H4 (cell line): ENCODE data around the gene SIK3. TPM values are rescaled to one million over a fixed set of nuclear protein-coding genes. Genes with fewer than 3 reads are reported as not detected.
"Not testable (repeated sequence)": the region's sequence is repeated elsewhere in the genome, so short reads cannot be mapped to it uniquely, and the experiment has no call there.

Source experiments
- DNase-seq: peaks from one replicate; pipeline ENCODE4 v3.0.0-alpha.2; 2015; ENCODE audit warnings: low spot score
- total RNA-seq: library from RNA; depleted of rRNA; stranded (reverse); fragments of >200 nt; shearing (Covaris generic); gene quantifications from 2 replicates; pipeline ENCODE4 v1.2.3, GENCODE V29; 2014

Gene SIK3
- total RNA-seq, 1 experiment from 2014 or later = 7.8 TPM

DNA sequence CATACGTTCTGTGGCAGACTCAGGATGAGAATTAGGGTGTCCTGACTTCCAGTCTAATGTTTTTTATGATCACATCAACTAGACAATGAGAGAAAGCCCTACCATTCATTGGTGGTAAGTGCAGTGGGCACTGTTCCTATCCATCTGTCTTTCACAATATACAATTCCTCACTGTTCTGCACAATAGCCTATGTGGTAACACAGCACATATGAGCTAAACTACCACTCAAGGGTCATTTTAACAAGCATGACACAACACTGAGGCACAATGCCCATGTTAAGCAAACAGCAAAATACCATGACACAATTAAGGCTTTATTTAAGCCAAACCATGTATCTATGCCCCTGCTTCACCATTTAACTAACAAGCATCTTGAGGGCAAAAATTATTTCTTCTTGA lies 52.3 kb downstream of the SIK3 start:
- no peak for DNase-seq

DNA sequence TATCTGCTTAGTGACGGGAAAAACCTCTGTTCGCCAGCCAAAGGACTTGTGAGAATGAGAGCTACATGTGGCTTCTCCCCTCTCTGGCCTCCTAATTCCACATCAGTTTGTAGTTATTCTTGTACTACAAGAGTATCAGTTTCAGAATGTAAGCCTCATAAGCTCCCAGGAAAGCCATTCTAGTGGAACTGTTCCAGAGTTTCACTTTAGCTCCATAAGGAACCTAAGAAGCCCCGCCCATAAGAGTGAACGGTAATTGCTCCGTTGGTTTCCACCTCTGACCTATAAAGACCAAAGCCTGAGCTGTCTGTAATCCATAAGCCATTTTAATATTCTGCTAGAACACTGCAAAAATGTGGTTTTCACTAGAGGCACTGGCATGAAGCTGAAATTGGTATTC lies 53.0 kb downstream of the SIK3 start:
- DNase-seq = peak; percentile 79

- no peak for DNase-seq
These were observed 53.8 kb downstream of the SIK3 start for GRCh38 chr11:117044287-117045035.

- DNase-seq = no peak
These were observed 55.5 kb downstream of the SIK3 start for GRCh38 chr11:117042689-117043088.

GRCh38 chr11:117039900-117040299 lies 58.3 kb downstream of the SIK3 start:
- DNase-seq = no peak

GRCh38 chr11:117039270-117039669 lies 59.0 kb downstream of the SIK3 start:
- DNase-seq = no peak

DNA sequence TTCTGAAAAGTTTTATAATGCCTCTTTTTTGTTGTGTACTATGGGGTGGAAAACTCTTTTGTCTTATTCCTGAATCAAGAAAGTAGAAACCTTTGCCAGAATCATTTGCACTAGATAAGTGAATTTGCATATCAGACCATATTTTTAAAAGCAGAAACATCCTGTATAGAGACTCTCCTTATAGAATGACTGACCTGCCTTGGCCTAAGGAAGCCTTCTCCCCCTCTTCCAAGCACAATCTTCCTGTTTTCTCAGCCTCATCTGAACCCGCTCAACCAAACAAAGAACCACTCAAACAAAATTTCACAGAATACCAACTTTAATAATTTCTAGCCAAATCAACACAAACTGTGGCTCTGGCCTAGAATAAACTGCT lies 60.3 kb downstream of the SIK3 start:
- no peak for DNase-seq

DNA sequence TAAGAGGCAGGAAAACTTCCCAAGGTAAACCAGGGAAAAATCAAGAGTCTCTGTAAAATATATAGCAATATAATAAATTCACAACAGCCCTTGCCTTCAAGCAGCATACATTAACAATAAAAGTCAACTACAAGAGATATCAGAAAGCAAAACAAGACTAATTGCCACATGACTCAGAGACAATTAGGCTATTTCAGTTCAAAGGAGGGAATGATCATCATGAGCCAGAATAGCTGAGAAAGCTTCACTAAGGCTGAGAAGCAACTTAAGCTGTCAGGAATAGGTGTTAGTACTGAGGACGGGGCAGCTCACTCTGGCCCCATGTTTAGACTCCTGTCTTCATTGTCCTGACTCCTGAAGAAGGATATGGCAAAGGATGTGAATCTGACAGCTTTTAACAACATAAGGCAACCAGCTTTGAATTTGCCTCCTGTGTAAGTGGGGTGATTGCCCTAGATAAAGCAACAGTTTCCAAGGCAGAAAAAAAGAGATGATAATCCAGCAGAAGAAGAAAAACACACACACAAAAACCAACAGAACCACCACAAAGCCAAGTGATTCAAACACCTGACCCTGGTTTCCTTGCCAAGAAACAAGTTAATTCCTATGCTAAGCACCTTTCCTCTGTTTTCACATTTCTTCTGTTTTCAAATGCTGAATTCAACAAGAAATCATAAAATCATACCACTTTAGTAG lies 60.8 kb downstream of the SIK3 start:
- no peak for DNase-seq

DNA sequence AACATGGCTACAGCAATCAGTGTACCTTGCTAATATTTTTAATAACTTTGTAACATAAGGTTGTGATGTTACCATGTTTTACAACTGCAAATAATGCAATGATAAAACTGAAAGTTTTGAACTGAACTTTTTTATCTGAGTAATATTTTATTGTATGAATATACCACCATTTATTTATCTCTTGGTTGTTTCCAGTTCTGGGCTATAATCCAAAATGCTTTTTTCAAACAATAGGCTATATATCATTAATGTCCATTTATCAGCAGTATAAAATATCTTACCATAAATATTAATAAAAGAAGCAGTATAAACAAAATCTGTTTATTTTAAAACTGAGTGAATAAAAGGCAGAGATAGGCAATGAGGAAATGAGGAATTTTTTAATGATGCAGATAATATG lies 63.3 kb downstream of the SIK3 start:
- DNase-seq = no peak

DNA sequence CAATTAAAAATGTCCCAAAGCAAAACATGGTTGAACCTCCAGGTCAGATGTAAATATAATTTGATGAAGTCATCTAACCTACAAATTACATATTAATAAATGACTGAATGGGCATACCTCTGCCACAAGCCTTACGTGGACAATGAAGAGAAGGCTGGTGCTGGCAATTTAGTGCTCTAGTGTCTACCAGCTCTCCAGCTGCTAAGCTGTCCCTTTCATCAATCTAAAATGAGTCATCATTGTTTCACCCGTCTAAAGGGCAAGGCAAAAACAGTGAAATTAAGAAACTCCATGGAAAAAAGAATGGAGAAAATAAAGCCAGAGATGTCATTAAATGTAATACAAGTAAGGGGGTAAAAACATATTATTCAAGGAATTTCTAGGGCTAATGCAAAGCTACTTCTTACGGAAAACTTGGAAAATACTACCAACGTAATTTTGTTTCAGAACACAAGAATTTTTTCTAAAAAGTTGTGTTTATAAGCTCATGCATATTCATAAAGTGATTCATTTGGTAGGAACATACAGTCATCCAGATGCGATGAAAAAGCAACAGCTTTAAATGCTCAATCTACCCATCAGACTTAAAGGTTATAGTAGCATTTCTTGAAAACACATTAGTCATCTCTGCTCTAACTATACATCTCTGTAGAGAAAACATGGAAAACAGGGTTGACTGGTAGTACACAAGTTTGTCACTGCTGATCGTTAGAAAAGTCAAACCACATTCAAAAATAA lies 71.5 kb downstream of the SIK3 start:
- peak; percentile 10 for DNase-seq

DNA sequence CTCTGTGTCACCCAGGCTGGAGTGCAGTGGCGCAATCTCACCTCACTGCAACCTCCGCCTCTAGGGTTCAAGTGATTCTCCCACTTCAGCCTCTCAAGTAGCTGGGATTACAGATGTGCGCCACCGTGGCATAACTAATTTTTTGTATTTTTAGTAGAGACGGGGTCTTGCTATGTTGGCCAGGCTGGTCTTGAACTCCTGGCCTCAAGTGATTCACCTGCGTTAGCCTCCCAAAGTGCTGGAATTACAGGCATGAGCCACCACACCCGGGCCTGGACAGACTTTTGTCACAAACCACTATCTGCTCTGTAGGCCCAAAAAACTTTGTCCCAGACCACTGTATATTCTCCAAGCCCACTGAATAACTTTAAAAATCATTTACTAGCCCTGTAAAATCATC lies 74.5 kb downstream of the SIK3 start:
- DNase-seq = not testable (repeated sequence)

- no peak for DNase-seq
These were observed 75.0 kb downstream of the SIK3 start for GRCh38 chr11:117023178-117023577.

GRCh38 chr11:117022526-117022925 lies 75.7 kb downstream of the SIK3 start:
- DNase-seq = no peak

GRCh38 chr11:117020869-117021564 lies 77.2 kb downstream of the SIK3 start:
- no peak for DNase-seq

GRCh38 chr11:117020287-117020686 lies 77.9 kb downstream of the SIK3 start:
- DNase-seq = no peak

DNA sequence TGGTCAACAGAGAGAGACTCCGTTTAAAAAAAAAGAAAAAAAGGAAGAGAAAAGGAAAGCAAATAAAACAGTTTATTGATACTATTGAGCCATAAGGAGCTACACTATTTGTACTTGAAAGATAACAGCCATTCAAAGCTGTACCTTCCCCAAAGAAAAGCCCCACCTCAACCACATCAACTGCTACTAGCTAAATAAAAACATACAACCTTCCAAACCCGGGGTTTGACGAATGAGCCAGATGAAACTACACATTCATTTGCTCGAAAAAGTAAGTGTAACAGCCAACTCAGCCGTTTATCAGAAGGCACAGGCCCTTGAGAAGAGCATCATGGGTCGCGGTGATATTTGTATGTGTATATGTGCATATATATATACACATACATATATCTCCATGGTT lies 78.4 kb downstream of the SIK3 start:
- DNase-seq = no peak

GRCh38 chr11:117017456-117017855 lies 80.8 kb downstream of the SIK3 start:
- DNase-seq = no peak

- no peak for DNase-seq
These were observed 81.5 kb downstream of the SIK3 start for GRCh38 chr11:117016747-117017146.

GRCh38 chr11:117016246-117016645 lies 82.0 kb downstream of the SIK3 start:
- no peak for DNase-seq

- peak; percentile 49 for DNase-seq
These were observed 86.7 kb downstream of the SIK3 start for GRCh38 chr11:117011541-117011898.

DNA sequence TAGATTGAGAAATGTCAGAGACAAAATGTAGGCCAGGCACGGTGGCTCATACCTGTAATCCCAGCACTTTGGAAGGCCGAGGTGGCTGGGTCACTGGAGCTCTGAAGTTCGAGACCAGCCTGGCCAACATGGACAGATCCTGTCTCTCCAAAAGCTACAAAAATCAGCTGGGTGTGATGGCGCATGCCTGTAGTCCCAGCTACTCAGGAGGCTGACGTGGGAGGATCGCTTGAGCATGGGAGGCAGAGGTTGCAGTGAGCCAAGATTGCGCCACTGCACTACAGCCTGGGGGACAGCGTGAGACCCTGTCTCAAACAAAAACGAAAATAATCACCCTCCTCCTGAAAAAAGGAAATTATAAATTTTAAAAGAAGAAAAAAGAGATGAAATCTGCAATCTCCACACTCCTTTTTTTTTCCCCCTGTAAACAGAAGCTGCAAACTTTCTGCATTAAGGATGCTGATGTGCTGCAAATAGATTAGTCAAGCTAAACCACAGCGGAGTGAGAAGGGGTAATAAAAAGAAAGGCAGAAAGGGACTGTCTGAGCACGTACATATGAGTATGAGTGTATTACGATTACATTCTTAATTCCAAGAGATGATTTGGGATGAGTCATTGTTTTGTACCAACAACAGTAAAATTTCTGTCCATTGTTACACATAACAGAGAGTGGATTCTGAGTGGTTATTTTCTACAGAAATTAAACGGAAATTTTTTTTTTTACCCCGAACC lies 87.3 kb downstream of the SIK3 start:
- peak; percentile 73 for DNase-seq
